ENCODE results near the gene SLC39A3. TPM values are rescaled to one million over a fixed set of nuclear protein-coding genes. Genes with fewer than 3 reads are reported as not detected.

The SLC39A3 gene
- total RNA-seq, 1 donor from 2014 or later = 34.3 TPM

DNA sequence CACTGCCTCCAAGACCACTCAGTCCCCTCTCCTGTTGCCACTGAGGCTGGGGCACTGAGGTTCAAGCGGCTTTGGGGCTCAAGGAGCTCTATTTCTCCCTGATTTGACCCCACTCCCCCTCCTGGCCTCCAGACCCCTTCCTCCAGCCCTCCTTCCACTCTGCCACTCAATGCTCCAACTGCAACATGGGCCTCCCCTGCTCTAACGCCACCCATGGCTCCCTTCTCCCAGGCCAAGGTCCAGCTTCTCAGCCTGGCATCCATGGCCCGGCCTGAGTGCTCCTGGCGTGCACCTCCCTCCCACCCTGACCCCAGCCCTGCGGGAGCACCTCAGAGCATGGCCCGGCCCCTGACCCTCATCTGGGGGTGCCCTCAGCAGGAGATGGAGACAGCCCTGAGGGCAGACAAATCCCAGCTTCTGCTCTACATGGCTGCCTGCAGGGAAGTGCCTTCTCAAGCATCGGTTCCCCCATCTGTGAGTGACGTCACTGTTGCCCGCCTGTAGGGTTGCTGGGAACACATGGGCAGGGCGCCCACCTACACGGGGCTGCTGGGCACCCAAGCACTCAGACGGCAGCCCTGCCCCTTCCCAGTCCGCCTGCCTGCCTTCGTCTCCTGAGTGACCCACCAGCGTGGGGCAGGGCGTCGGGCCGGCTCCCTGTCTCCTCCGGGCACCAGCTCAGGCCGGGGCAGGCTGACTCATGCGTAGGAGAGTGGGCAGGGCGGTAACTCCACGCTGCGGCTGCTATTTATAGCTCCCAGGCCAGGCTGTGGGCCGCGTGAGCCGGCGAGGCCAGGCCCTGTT lies 17.1 kb downstream of the SLC39A3 start:
- CTCF ChIA-PET = interaction anchor here (1.4 kb wide), 1 partner anchor 75 kb away, joined by 3 read pairs; no protein-coding TSS in a partner anchor
- H3K36me3 Mint-ChIP-seq (ENCODE audit: low read depth) = no peaks in the 10 kb centered on the region
- POLR2A ChIA-PET = interaction anchor here (0.5 to 1.9 kb wide), 6 partner anchors 12 to 102 kb away, joined by 3 to 8 read pairs (median 4); no protein-coding TSS in a partner anchor
- no peak for ATAC-seq (ENCODE audit: low read depth)
- intact Hi-C loops (cut with micrococcal nuclease) = no loop called here
- peaks cover 34% of the 10 kb centered on the region for H3K4me1 Mint-ChIP-seq
- H3K27me3 Mint-ChIP-seq = peaks cover 5% of the 10 kb centered on the region
- no peaks in the 10 kb centered on the region for H3K9me3 Mint-ChIP-seq
- no peak overlapping the region for H3K4me3 Mint-ChIP-seq
- no peak overlapping the region for H3K27ac Mint-ChIP-seq
- TF ChIP-seq, protein P1, sequence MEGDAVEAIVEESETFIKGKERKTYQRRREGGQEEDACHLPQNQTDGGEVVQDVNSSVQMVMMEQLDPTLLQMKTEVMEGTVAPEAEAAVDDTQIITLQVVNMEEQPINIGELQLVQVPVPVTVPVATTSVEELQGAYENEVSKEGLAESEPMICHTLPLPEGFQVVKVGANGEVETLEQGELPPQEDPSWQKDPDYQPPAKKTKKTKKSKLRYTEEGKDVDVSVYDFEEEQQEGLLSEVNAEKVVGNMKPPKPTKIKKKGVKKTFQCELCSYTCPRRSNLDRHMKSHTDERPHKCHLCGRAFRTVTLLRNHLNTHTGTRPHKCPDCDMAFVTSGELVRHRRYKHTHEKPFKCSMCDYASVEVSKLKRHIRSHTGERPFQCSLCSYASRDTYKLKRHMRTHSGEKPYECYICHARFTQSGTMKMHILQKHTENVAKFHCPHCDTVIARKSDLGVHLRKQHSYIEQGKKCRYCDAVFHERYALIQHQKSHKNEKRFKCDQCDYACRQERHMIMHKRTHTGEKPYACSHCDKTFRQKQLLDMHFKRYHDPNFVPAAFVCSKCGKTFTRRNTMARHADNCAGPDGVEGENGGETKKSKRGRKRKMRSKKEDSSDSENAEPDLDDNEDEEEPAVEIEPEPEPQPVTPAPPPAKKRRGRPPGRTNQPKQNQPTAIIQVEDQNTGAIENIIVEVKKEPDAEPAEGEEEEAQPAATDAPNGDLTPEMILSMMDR (IDR thresholded peaks at IDR 0.05) = no peak
- DNase-seq = no peak

DNA sequence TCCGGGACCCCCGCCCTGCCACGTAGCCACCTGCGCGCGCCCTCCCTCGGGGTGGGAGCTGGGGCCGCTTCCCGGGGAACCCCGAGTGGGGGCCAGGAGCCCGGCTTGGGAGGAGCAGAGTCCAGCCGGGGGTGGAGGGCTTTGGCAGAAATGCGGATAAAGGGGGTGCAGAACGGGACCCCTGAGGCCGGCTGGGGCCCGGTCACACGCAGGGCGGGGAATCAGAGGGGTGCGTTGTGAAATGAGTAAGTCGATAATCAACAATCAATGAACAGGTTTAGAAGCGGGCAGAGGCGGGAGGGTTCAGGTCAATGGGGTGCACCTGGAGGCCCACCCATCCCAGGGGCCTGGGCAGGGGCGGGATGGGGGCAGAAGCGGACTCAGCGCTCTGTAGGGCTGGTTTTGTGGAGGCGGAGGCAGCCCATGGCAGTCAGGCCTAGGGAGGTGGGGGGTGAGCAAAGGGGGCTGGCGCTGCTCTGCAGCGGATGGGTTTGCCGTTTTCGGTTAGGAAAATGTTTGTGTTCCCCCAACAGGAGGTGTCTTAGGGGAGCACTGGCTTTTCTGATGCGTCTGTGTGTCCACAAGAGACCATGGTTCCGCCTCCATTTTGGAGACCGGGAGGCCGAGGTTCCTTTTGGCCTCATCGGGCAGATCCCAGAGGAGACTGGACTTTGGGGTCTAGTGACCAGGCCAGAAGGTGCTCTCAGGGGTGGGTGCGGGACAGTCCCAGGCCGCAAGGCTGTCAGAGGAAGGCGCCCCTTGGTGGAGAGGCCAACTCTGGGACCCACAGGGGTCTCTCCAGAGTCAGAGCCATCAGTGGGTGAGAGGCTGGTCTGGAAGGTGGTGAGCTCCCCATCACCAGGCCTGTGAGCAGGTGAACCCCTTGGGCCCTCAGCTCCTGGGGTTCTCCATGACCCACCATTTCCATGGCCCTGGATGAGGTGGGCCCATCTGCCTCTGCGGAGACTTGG lies 18.0 kb downstream of the SLC39A3 start:
- CTCF ChIA-PET = interaction anchor here (1.4 kb wide), 1 partner anchor 74 kb away, joined by 3 read pairs; no protein-coding TSS in a partner anchor
- DNase-seq (no peak), ATAC-seq (ENCODE audit: low read depth) (peak; percentile 18)
- peak overlapping the region; percentile 78 for H3K4me3 Mint-ChIP-seq
- POLR2A ChIA-PET = interaction anchor here (0.8 to 1.2 kb wide), 3 partner anchors 26 to 77 kb away, joined by 3 to 5 read pairs (median 3); no protein-coding TSS in a partner anchor
- TF ChIP-seq, protein P1 (IDR thresholded peaks at IDR 0.05) = no peak
- intact Hi-C loops (cut with micrococcal nuclease) = loop anchor here (2.0 kb wide), 1 partner anchor 19 kb away; the partner anchor contains the start of gene SLC39A3
- H3K27me3 Mint-ChIP-seq = peaks cover 5% of the 10 kb centered on the region
- H3K27ac Mint-ChIP-seq = no peak overlapping the region
- peaks cover 27% of the 10 kb centered on the region for H3K4me1 Mint-ChIP-seq
- no peaks in the 10 kb centered on the region for H3K9me3 Mint-ChIP-seq
- H3K36me3 Mint-ChIP-seq (ENCODE audit: low read depth) = no peaks in the 10 kb centered on the region

DNA sequence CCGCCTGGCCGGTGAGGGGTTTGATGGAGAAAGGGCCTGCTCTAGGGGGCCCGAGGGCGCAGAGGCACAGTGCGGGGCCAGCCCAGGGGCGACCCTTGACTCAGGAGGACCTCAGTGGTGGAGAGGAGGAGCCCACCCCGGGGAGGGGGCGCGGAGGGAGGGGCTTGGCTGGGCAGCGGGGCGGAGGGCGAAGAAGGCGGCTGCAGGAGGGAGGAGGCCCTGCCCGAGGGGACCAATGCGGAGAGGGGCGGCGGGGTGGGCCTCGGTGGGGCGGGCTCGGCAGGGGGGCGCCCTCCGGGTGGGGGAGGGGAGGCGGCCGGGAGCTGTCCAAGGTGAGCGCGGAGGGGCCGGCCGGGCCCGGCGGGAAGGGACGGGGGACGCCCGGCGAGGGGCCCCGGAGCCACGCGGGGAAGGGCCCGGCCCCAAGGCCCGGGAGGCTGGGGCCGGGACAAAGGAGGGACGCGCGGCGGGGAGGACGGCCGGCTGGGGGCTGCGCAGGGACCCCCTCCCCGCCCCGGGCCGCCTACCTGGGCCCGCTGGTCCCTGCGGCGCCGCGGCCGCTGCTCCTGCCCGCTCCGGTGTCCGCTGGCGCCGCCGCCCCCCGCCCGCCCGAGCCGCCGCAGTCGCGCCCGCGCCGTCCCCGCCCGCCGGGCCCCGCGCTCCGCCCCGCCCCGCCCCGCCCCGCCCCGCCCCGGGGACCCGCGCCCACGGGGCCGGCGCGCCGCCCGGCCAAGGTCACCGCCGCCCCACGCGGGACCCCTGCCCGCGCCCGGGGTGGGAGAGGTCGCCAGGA lies 18.8 kb downstream of the SLC39A3 start, which contains the start of gene DIRAS1:
TSS of gene DIRAS1 (minus strand) at position 596 of the 793 bp plus-strand sequence. CDS start 3,566 bp downstream, outside the sequence.
- CTCF ChIA-PET = no interaction called here
- no peak within 1 kb of the TSS for H3K27ac Mint-ChIP-seq
- ATAC-seq (ENCODE audit: low read depth) = peak; percentile 61
- POLR2A ChIA-PET = interaction anchor here (0.6 kb wide), 1 partner anchor 36 kb away, joined by 5 read pairs; no protein-coding TSS in a partner anchor
- H3K9me3 Mint-ChIP-seq = no peaks in the 10 kb centered on the region
- H3K36me3 Mint-ChIP-seq (ENCODE audit: low read depth) = no peaks in the 10 kb centered on the region
- TF ChIP-seq, protein P1 (IDR thresholded peaks at IDR 0.05) = no peak
- no peak for DNase-seq
- H3K4me1 Mint-ChIP-seq = peaks cover 19% of the 10 kb centered on the region
- peak within 1 kb of the TSS; percentile 78 for H3K4me3 Mint-ChIP-seq
- peaks cover 5% of the 10 kb centered on the region for H3K27me3 Mint-ChIP-seq
- intact Hi-C loops (cut with micrococcal nuclease) = loop anchor here (1.0 to 2.0 kb wide), 2 partner anchors 10 to 20 kb away; partner anchors contain the start of gene SLC39A3

DNA sequence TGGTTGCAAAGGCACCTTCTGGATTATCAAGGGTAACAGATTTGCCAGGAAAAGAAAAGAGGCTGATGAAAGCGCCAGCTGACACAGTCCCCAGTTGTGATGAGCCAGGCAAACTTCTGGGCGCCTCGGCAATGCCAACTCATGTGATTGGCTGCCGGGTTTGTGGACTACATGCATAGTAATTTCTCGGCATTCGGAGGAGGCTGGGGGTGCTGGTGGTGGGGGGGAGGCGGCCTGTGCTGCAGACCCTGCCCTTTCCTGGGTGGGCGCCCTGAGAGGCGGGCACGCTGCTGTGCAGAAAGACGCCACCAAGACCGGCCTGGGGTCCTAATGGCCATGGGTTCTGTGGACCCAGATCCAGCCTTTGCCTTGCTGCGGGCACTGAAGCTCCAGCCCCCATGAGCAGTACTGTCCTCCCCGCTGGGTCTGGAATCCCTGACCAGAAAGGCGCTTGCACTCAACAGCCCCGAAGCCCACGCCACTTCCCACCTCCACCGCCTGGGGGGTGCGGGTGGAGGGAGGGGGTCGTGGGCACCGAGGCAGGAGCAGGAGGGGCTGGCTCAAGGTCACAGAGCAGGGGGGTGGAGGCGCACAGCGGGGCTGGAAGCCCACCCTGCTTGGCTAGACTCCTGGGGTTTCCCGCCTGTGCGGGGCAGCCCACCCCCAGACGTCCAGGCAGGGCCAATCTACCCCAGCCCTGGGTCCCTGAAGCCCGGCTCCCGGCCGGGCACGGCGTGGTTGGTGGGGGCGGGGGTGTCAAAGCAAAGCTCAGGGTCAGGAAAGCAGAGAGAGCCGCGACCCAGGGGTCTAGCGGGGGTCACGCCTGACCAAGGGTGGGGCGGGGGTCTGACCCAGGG lies 19.7 kb downstream of the SLC39A3 start:
- Mint-ChIP-seq H3K27ac (no peak overlapping the region), H3K4me3 (peak overlapping the region; percentile 66), H3K27me3 (peaks cover 5% of the 10 kb centered on the region), H3K36me3 (ENCODE audit: low read depth) (peaks cover 5% of the 10 kb centered on the region), H3K4me1 (peaks cover 22% of the 10 kb centered on the region), H3K9me3 (peaks cover 7% of the 10 kb centered on the region)
- no peak for DNase-seq
- TF ChIP-seq, protein P1 (IDR thresholded peaks at IDR 0.05) = no peak
- ATAC-seq (ENCODE audit: low read depth) = no peak
- POLR2A ChIA-PET = interaction anchor here (0.6 to 0.7 kb wide), 3 partner anchors 9 to 35 kb away, joined by 3 to 5 read pairs (median 3); no protein-coding TSS in a partner anchor
- CTCF ChIA-PET = no interaction called here
- intact Hi-C loops (cut with micrococcal nuclease) = loop anchor here (1.0 to 2.0 kb wide), 2 partner anchors 9 to 21 kb away; partner anchors contain the start of gene SLC39A3

All from activated B cell treated with CpG ODN at 0.5 μM for 24 hours (primary cell).